Neural progenitor cell (in vitro differentiated cells): Measurements from ENCODE around the gene OR4D9. TPM values are rescaled to one million over a fixed set of nuclear protein-coding genes. Genes with fewer than 3 reads are reported as not detected.
"Not testable (repeated sequence)": the region's sequence is repeated elsewhere in the genome, so short reads cannot be mapped to it uniquely, and the experiment has no call there.

Source experiments
- DNase-seq: peaks from one replicate; pipeline ENCODE4 v3.0.0-alpha.2; 2016; ENCODE audit warnings: low spot score
- H2AFZ ChIP-seq: fragments of 200-600 bp; sonication (generic); replicated peaks from 2 replicates; pipeline ENCODE4 v1.6.1; 2016; ENCODE audit warnings: antibody characterized with exemption
- H3F3A ChIP-seq: fragments of 200-600 bp; sonication (generic); 2 replicates; pipeline ENCODE4 v1.6.1; 2016; ENCODE audit warnings: antibody characterized with exemption, low read depth
- H3K27ac ChIP-seq: fragments of 200-600 bp; sonication (generic); 2 replicates; pipeline ENCODE4 v1.5.1; 2016; ENCODE audit warnings: mild to moderate bottlenecking
- H3K27me3 ChIP-seq: fragments of 200-600 bp; sonication (generic); 2 replicates; pipeline ENCODE4 v1.6.1; 2016; ENCODE audit warnings: mild to moderate bottlenecking, moderate library complexity
- H3K36me3 ChIP-seq: fragments of 200-600 bp; sonication (generic); 2 replicates; pipeline ENCODE4 v1.5.1; 2016
- H3K4me1 ChIP-seq: fragments of 200-600 bp; sonication (generic); 2 replicates; pipeline ENCODE4 v1.6.1; 2016; ENCODE audit warnings: mixed run types
- H3K4me2 ChIP-seq: fragments of 200-600 bp; sonication (generic); 2 replicates; pipeline ENCODE4 v1.6.1; 2016
- H3K4me3 ChIP-seq: fragments of 200-600 bp; sonication (generic); 2 replicates; pipeline ENCODE4 v1.5.1; 2016
- H3K79me2 ChIP-seq: fragments of 200-600 bp; sonication (generic); 2 replicates; pipeline ENCODE4 v1.6.1; 2016; ENCODE audit warnings: low read depth
- H3K9ac ChIP-seq: fragments of 200-600 bp; sonication (generic); 2 replicates; pipeline ENCODE4 v1.6.1; 2016
- H3K9me3 ChIP-seq: fragments of 200-600 bp; sonication (generic); 2 replicates; pipeline ENCODE4 v1.5.1; 2016; ENCODE audit warnings: low read depth
- H4K20me1 ChIP-seq: fragments of 200-600 bp; sonication (generic); 2 replicates; pipeline ENCODE4 v1.6.1; 2016; ENCODE audit warnings: low read depth
- H3K27ac Mint-ChIP-seq: 3 replicates; pipeline ENCODE4 v1.8.0; 2021; ENCODE audit warnings: mixed read lengths
- H3K27me3 Mint-ChIP-seq: 2 replicates; pipeline ENCODE4 v1.8.0; 2022; ENCODE audit warnings: low read depth, mild to moderate bottlenecking, inconsistent platforms, moderate library complexity, mixed read lengths; ENCODE audit not compliant: insufficient read depth
- H3K36me3 Mint-ChIP-seq: 3 replicates; pipeline ENCODE4 v1.8.0; 2021; ENCODE audit warnings: mixed read lengths
- H3K4me1 Mint-ChIP-seq: 3 replicates; pipeline ENCODE4 v1.8.0; 2021; ENCODE audit warnings: mixed read lengths
- H3K4me3 Mint-ChIP-seq: 3 replicates; pipeline ENCODE4 v1.8.0; 2021; ENCODE audit warnings: mild to moderate bottlenecking, moderate library complexity, mixed read lengths
- H3K9me3 Mint-ChIP-seq: 3 replicates; pipeline ENCODE4 v1.8.0; 2020; ENCODE audit warnings: mixed read lengths
- CTCF ChIP-seq: fragments of 200-600 bp; sonication (generic); IDR thresholded peaks from 2 replicates; pipeline ENCODE4 v1.5.1; 2017; ENCODE audit warnings: antibody characterized with exemption, mild to moderate bottlenecking
- EZH2 ChIP-seq: fragments of 200-600 bp; sonication (generic); IDR thresholded peaks from 2 replicates; pipeline ENCODE4 v1.6.1; 2017; ENCODE audit warnings: antibody characterized with exemption, mild to moderate bottlenecking, moderate library complexity
- EZH2phosphoT487 ChIP-seq: fragments of 200-600 bp; sonication (generic); IDR thresholded peaks from 2 replicates; pipeline ENCODE4 v1.6.1; 2017; ENCODE audit warnings: antibody characterized with exemption
- total RNA-seq: library from RNA; depleted of rRNA; stranded (reverse); fragments of >200 nt; gene quantifications from 2 replicates; pipeline ENCODE4 v1.2.3, GENCODE V29; 2015; ENCODE audit warnings: low replicate concordance

The OR4D9 gene
- total RNA-seq, 1 donor from 2014 or later, result not detected

DNA sequence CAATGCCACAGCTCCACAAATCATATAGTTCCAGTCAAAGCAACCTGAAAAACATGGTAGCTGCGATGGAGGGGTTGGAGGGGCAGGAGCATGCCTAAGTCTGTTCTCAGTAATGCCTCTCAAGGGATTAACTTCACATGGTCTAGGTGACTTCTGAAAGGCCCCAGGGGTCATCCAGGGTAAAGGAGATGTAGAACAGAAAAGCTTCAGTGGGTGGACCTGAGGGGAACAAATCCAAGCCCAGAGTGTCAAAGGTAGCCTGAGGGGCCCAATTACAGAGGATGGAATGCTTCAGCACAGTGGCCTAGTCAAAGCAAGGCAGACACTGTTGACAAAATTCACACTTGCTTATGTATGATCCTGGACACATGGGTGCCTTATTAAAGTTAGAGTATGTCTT, 23.3 kb downstream of the OR4D9 start:
- Histone ChIP-seq H3K4me1 (peaks cover 12% of the 10 kb centered on the region), H4K20me1 (no peaks in the 10 kb centered on the region), H3K36me3 (no peaks in the 10 kb centered on the region), H3K9me3 (no peaks in the 10 kb centered on the region), H3K9ac (no peak overlapping the region), H3K4me2 (no peak overlapping the region), H3K4me3 (no peak overlapping the region), H3K27me3 (no peaks in the 10 kb centered on the region), H3K79me2 (no peaks in the 10 kb centered on the region), H3K27ac (no peak overlapping the region), H2AFZ (peak overlapping the region; percentile 79), H3F3A (peaks cover 5% of the 10 kb centered on the region)
- Mint-ChIP-seq H3K9me3 (peaks cover 10% of the 10 kb centered on the region), H3K36me3 (peaks cover 7% of the 10 kb centered on the region), H3K4me1 (peaks cover 25% of the 10 kb centered on the region), H3K27me3 (peaks cover 6% of the 10 kb centered on the region), H3K27ac (no peak overlapping the region), H3K4me3 (no peak overlapping the region)
- TF ChIP-seq EZH2phosphoT487 (no peak), EZH2 (no peak), CTCF (no peak)
- DNase-seq, result no peak

DNA sequence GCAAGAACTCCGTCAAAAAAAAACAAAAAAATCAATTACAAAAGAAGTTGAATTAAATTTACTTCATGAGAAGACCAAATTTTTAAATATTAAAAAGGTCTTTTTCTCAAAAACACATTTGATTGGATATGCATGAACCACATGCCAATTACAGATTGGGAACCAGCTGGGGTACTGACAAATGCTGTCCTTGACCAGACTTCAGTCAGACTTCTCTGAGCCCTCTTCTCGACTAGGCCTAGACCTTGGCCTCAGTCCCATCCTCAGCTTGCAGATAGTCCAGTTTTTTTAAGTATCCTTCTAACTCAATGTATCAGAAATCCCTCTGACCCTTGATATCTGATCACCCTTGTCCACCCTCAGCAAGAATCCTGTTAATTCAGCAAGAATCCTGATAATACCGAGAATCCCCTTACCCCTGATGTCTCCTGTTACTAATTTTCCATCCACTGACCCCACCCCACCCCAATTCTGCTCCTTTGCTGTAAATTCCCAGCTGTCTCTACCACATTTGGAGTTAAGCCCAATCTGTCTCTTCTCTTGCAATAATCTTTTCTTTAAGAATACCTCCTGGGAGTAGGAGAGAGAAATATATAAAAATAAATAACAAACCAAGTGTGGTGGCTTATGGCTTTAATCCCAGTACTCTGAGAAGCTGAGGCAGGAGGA, 30.9 kb downstream of the OR4D9 start:
- no peaks in the 10 kb centered on the region for H3K36me3 ChIP-seq
- no peak overlapping the region for H3K9ac ChIP-seq
- H3F3A ChIP-seq, result peaks cover 5% of the 10 kb centered on the region
- no peak overlapping the region for H2AFZ ChIP-seq
- H3K27me3 ChIP-seq, result no peaks in the 10 kb centered on the region
- Mint-ChIP-seq H3K9me3 (no peaks in the 10 kb centered on the region), H3K36me3 (no peaks in the 10 kb centered on the region), H3K27me3 (peaks cover 4% of the 10 kb centered on the region), H3K4me3 (peak overlapping the region; percentile 4), H3K4me1 (peaks cover 7% of the 10 kb centered on the region), H3K27ac (no peak overlapping the region)
- H4K20me1 ChIP-seq, result no peaks in the 10 kb centered on the region
- DNase-seq, result no peak
- no peaks in the 10 kb centered on the region for H3K9me3 ChIP-seq
- TF ChIP-seq EZH2phosphoT487 (no peak), CTCF (no peak), EZH2 (no peak)
- no peak overlapping the region for H3K4me3 ChIP-seq
- no peaks in the 10 kb centered on the region for H3K4me1 ChIP-seq
- H3K79me2 ChIP-seq, result no peaks in the 10 kb centered on the region
- no peak overlapping the region for H3K4me2 ChIP-seq
- no peak overlapping the region for H3K27ac ChIP-seq

DNA sequence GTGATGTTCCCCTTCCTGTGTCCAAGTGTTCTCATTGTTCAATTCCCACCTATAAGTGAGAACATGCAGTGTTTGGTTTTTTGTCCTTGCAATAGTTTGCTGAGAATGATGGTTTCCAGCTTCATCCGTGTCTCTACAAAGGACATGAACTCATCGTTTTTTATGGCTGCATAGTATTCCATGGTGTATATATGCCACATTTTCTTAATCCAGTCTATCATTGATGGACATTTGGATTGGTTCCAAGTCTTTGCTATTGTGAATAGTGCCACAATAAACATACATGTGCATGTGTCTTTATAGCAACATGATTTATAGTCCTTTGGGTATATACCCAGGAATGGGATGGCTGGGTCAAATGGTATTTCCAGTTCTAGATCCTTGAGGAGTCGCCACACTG, 32.4 kb downstream of the OR4D9 start:
- H3K9me3 ChIP-seq, H3K4me3 ChIP-seq, H3K4me1 Mint-ChIP-seq, H3K4me2 ChIP-seq, H3K27me3 ChIP-seq, H4K20me1 ChIP-seq, H3K9ac ChIP-seq, H3K27me3 Mint-ChIP-seq, H3K27ac ChIP-seq, H3K36me3 Mint-ChIP-seq, H3K27ac Mint-ChIP-seq, H2AFZ ChIP-seq, H3K79me2 ChIP-seq, H3K4me3 Mint-ChIP-seq, H3K36me3 ChIP-seq, DNase-seq, H3K9me3 Mint-ChIP-seq: not testable (repeated sequence)
- H3F3A ChIP-seq, result peaks cover 11% of the 10 kb centered on the region
- H3K4me1 ChIP-seq, result peaks cover 12% of the 10 kb centered on the region

DNA sequence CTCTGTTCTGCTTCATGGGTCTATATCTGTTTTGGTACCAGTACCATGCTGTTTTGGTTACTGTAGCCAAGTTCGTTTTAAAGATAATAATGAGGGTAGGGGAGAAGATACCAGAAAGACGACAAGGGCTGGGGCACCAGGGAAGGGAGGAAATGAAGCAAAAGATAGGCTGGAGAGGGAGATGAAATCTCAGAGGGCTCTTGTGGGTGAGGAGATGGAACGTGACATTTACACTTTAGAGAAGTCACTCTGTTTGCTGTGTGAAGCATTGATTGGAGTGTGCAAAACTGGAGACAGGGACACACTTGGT, 33.5 kb downstream of the OR4D9 start:
- H3K36me3 Mint-ChIP-seq, result no peaks in the 10 kb centered on the region
- H4K20me1 ChIP-seq, result no peaks in the 10 kb centered on the region
- peaks cover 19% of the 10 kb centered on the region for H3K4me1 ChIP-seq
- no peak for TF ChIP-seq EZH2phosphoT487
- no peak for TF ChIP-seq CTCF
- TF ChIP-seq EZH2, result no peak
- no peak overlapping the region for H3K4me3 Mint-ChIP-seq
- H3K27me3 Mint-ChIP-seq, result peaks cover 5% of the 10 kb centered on the region
- no peak overlapping the region for H3K27ac ChIP-seq
- peaks cover 16% of the 10 kb centered on the region for H3K4me1 Mint-ChIP-seq
- no peak for DNase-seq
- H3K36me3 ChIP-seq, result no peaks in the 10 kb centered on the region
- H3K4me2 ChIP-seq, result no peak overlapping the region
- no peak overlapping the region for H3K27ac Mint-ChIP-seq
- no peak overlapping the region for H2AFZ ChIP-seq
- no peaks in the 10 kb centered on the region for H3K27me3 ChIP-seq
- peaks cover 22% of the 10 kb centered on the region for H3F3A ChIP-seq
- H3K9me3 ChIP-seq, result no peaks in the 10 kb centered on the region
- no peaks in the 10 kb centered on the region for H3K9me3 Mint-ChIP-seq
- no peaks in the 10 kb centered on the region for H3K79me2 ChIP-seq
- H3K9ac ChIP-seq, result no peak overlapping the region
- no peak overlapping the region for H3K4me3 ChIP-seq
